Posterior vena cava (tissue), 2 donors: ENCODE data around the gene POLD1. TPM values are rescaled to one million over a fixed set of nuclear protein-coding genes. Genes with fewer than 3 reads are reported as not detected.
"Not testable (repeated sequence)": the region's sequence is repeated elsewhere in the genome, so short reads cannot be mapped to it uniquely, and the experiment has no call there.

ENCODE experiments used
- DNase-seq: peaks from one replicate; pipeline ENCODE4 v3.0.0-alpha.2; 2020; ENCODE audit warnings: low spot score
- intact Hi-C, 2 donors: fragments of 100-400 bp; cut with DNase I; formaldehyde crosslinking; loops; one replicate each; pipeline versions ENCODE4 v1.14.1 to v1.14.2; 2022 to 2023
- long read RNA-seq, 2 donors: library from polyadenylated mRNA; unstranded; transcript quantifications; one replicate each; pipeline ENCODE4 v2.0.0, GENCODE V29; 2020 to 2021
- total RNA-seq, 2 donors: library from RNA; stranded (reverse); fragmentation: NEBNext Ultra II Directional; extraction: Animal tissue kit (Norgen Biotek cat#: 25700); gene quantifications; one replicate each; pipeline ENCODE4 v1.2.1, GENCODE V29; 2021
- donor health status: DM: yes; HTN: yes; CAD: no.
- donor health status: DM: yes; HTN: yes; CAD: no.

POLD1 gene
- 10 to 100 TPM; 10.4 to 12.3 TPM for total RNA-seq
- long read RNA-seq, donor 1, partial matches to known transcripts, result 4 of 4 reads
- long read RNA-seq, donor 1, other reads (novel, unspliced or antisense), result 0 of 4 reads
- long read RNA-seq, donor 2, partial matches to known transcripts, result 6 of 15 reads
- long read RNA-seq, donor 2, other reads (novel, unspliced or antisense), result 5 of 15 reads

DNA sequence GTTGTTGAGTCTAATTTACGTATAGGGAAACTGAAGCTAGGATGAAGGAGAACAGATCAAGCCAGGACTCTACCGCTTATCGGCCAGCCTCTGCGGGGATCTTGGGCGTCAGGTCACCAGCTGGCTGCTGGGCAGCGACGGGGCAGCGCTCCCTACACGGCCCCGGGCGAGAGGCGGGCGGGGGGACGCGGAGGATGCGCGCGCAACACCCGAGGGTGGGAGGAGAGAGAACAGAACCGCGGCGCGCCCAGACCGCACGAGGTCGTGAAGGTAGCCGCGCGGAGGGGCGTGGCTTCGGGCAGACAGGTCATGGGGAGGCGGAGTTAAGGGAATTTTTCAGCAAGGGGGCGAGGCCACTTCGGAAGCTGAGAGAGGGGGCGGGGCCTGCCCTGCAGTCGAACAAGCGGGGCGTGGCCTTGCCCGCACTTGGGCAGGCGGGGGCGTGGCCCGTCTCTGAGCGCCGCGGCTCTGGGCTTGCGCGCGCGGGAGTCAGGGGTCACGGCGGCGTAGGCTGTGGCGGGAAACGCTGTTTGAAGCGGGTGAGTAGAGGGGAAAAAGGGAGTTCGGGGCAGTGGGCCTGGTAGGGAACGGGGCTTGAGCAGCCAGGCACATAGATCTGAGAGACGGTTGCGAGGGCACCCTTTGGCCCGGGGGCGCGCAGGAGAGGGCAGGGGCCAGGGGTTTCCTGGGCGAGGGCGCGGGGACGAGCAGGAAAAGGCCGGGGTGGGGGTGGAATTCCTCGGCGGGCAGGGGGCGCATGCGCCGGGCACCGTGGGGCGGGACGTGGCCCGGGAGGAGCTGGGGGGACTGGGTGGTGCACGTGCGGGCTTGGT, at the start of gene POLD1:
TSS of gene POLD1 (plus strand) at position 496 of the 833 bp plus-strand sequence. CDS start 14,505 bp downstream, outside the sequence.
- DNase-seq, result peak; percentile 99
- intact Hi-C loops, result no loop called here

- intact Hi-C loops, result loop anchor here in 1 of 2 donors (5.0 kb wide), 1 partner anchor 1038 kb away; no protein-coding TSS in a partner anchor
- peak; percentile 68 for DNase-seq
Observed at GRCh38 chr19:50334741-50335421, 49.3 kb upstream of the POLD1 start.

DNA sequence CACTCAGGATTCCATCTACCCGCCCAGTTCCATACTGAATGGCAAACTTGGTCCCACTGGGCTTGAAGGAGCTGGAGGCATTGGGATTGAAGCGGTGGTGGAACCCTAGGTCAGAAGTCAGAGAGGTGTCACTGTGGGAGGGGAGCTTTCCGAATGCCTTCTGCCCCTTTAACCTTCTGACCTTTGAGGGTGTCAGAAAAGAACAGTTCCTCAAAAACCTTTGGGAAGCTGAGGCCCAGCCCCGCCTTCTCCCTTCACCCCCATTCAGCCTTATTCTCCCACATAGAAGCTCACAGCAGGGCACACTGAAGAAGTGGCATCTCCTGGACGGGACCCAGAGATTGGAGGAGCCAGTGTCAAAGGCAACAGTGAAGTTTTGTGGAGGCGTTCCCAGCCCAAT, 47.1 kb upstream of the POLD1 start:
- peak; percentile 17 for DNase-seq
- intact Hi-C loops, result not testable (repeated sequence)

DNA sequence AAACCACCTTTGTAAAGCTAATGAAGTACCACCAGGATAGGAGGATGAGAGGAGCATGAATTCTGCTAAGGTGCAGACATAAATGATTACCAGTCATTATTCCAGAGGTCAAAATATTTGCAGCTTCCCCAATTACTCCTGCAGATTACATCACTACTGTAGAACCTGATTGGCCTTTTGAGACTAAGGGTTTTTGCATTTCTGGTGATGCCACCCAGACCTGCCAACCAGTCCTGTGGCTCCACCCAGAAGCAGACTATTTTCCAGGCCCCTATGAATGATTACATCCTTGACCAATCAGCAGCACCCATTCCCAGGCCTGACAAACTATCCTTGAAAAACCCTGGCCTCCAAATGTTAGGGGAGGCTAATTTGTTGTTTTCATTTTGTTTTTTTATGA, 43.8 kb upstream of the POLD1 start:
- intact Hi-C loops, result no loop called here
- DNase-seq, result no peak

DNA sequence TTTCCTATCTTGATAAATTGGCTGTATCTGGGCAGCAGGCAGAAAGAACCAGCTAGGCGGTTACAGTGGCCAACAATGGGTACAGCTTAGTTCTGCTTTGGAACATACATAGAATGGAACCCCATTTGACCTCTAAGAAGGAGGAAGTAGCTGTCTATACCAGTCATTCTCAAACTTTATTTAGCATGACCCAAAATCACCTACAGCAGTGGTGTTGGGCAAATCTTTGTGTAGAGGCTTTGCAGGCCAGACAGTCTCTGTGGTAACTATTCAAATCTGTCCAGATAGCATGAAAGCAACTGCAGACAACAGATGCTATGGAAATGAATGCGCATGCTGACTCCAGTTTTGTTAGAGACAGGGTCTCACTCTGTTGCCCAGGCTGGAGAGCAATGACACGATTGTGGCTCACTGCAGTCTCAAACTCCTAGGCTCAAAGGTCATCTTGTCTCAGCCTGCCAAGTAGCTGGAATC, 43.0 kb upstream of the POLD1 start:
- peak; percentile 2 for DNase-seq
- intact Hi-C loops, result no loop called here

DNA sequence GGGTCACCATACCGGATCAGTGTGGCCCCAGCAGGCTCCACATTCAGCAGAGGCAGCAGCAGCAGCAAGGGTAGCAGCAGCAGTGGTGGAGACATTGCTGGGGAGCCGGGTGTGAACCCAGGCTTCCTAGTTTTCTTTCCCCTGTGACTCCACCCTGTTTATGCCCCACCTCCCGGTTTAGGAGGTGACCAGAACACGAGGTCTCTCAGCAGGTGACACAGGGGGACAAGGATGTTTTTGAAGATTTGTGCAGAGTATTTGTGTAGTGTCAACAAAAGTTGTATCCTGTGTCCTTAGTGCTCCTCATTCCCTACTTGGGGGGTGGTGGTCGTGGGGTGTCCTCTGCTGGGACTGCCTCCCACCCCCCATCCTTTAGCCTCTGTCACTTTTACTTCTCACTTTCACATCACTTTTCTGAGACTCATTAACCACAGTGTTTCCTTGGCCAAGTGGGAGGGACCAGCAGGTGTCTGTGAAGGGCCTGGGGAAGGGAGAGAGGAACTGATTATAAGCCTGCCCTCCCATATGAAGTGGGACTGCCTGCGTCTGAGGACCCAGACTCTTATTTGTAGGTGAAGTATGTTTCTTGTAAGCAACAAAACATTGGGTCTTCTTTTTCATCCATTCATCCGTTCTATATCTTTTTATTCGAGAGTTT, 39.4 kb upstream of the POLD1 start:
- peak; percentile 56 for DNase-seq
- intact Hi-C loops, result no loop called here

DNA sequence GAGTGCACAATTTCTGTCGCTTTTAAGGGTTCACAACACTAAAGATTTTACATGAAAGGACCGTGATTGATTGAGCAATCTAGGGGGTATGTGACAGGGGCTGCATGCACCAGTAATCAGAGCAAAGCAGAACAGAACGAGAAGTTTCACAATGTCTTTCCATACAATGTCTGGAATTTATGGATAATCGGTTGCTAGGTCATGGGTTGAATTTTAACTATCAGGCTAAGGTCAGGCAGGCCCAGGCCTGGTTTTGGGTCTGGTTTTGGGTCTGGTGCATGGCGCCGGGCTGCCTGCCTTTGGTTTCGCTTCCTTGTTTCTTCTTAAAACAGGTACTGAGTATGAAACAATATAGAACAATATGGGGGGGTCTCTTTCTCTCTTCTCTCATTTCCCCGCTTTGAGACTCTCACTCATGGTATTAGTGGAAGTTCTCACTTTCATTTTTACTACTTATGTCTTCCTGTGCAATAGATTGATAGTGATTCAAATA, 37.0 kb upstream of the POLD1 start:
- intact Hi-C loops, result not testable (repeated sequence)
- peak; percentile 47 for DNase-seq

DNA sequence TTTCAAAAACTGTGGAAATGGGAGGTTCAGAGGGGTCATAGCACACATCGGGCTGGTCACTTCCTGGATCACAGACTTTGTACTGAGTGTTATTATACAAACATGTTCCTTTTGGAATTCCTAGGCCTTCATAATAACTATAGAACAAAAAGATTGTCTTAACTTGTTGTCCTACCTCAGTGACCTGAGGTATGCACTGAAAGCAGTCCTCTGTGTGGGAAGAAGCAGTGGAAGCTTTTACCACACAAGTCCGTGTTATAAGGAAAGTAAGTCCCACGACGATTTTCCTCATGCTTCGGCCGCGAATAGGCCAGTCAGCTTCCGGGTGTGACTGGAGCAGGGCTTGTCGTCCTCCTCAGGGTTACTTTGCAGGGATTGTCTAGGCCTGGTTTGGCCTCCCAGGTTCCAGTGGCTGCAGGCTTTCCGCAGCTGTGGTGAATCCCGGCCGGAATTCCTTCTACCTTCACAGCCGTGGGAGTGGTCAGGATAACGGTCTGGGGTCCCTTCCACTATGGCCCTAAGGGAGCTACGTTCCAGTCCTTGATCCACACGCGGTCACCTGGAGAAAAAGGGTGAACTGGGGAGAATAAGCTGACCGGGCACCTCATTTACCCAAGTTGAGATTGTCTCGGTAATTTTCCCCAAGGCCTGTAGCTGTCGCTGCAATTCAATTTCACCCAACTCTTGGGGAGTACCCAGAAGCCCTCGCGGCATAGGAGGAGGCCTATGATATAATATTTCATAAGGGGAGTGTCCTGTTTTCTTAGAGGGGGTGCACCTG, 34.7 kb upstream of the POLD1 start:
- intact Hi-C loops, result loop anchor here in 1 of 2 donors (10.0 kb wide), 1 partner anchor 435 kb away; no protein-coding TSS in a partner anchor
- peak; percentile 50 for DNase-seq

GRCh38 chr19:50352242-50352641, 31.9 kb upstream of the POLD1 start:
- intact Hi-C loops, result loop anchor here in 1 of 2 donors (10.0 kb wide), 1 partner anchor 433 kb away; no protein-coding TSS in a partner anchor
- peak; percentile 49 for DNase-seq

- peak; percentile 40 for DNase-seq
- intact Hi-C loops, result loop anchor here in 1 of 2 donors (10.0 kb wide), 1 partner anchor 431 kb away; no protein-coding TSS in a partner anchor
Observed at GRCh38 chr19:50353487-50353880, 30.7 kb upstream of the POLD1 start.

DNA sequence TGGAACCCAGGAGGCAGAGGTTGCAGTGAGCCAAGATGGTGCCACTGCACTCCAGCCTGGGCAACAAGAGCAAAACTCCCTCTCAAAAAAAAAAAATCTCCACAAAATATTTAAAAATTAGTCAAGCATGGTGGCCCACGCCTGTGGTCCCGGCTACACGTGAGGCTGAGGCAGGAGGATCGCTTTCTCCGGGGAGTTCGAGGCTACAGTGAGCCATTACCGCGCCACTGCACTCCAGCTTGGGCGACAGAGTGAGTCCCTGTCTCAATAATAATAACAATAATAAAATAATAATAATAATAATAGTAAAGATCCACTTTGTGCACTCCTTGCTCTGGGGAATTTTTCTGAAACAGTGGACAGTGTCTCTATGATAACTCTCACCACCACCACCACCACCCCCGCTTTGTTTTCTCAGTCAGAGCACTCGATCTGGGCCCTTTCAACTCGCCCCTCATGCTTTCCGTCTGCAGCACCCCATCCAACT, 27.4 kb upstream of the POLD1 start:
- intact Hi-C loops, result loop anchor here in 1 of 2 donors (10.0 kb wide), 1 partner anchor 428 kb away; no protein-coding TSS in a partner anchor

DNA sequence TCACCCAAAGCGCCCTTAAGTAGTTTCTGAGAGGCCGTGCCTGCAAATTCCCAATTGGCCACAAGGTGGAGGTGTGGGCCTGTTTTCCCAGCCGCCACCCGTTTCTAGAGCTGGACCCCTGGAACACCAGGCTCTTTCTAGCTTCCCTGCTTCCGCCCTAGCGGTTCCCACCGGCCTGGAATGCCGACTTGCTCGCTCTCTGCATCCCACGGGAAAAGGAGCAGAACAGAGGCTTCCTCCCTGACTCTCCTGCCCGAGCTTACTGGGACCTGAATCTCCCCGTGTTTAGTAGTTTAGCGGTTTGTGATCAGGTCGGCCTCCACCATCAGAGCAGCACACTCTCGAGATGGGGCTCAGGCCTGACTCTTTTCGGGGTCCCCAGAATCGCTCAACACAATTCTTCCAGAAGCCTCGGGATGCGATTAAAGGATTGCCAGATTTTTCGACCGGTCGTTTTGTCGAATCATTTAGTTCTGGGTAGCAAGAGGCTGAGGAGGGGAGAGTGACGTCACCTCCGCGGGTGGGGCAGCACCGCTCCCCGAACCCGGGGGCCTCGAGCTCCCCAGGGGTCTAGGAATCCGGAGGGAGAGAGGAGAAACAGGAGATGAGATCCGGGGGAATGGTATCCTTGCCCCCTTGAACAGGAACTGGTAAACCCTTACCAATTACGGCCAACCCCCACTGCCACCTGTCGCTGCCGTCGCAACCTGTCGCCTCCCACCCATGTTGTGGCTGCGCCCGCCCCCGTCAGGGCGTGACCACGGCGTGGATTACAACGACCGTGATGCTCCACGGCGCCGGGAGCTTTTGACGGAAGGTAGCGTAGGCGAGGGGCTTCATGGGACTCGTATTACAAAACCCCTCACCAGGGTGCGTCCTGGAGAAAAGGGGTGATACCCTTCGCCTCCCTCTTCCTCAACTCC, 26.7 kb upstream of the POLD1 start:
- intact Hi-C loops, result loop anchor here in 1 of 2 donors (10.0 kb wide), 1 partner anchor 427 kb away; no protein-coding TSS in a partner anchor
- peak; percentile 93 for DNase-seq

More for the DNA sequence above, 27.4 kb upstream of the POLD1 start:
- peak; percentile 48 for DNase-seq

GRCh38 chr19:50358483-50359327, 25.4 kb upstream of the POLD1 start:
- peak; percentile 93 for DNase-seq
- intact Hi-C loops, result loop anchor here in 1 of 2 donors (10.0 kb wide), 1 partner anchor 426 kb away; no protein-coding TSS in a partner anchor

DNA sequence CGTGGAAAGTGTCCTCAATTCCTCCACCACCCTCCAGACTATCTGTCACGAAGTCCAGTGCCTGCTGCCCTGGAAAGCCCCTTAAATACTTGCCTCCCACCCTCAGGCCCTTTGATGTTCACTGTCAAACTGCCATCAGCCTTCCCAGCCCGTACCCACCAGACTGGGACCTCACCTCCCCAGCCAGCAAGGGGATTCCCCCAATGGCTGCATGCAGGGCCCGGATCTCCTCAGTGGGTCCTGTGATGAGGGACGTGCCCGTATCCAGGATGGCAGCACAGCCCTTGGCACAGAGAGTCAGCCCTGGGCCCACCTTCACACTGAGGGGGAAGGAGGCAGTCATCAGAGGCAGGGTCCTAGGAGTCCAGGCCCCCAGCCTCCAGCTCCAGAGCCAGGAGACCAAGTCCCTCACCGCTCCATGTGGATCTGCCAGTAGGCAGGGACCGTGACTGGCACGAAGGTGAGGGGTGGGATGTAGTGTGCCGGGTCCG, 24.8 kb upstream of the POLD1 start:
- intact Hi-C loops, result loop anchor here in 1 of 2 donors (10.0 kb wide), 1 partner anchor 425 kb away; no protein-coding TSS in a partner anchor

GRCh38 chr19:50361290-50362029, 22.7 kb upstream of the POLD1 start:
- peak; percentile 19 for DNase-seq
- intact Hi-C loops, result loop anchor here in 1 of 2 donors (10.0 kb wide), 2 partner anchors 53 to 423 kb away; partner anchors contain the start of gene SPIB

More for the DNA sequence above, 24.8 kb upstream of the POLD1 start:
- DNase-seq, result peak; percentile 63
